Astrocyte (in vitro differentiated cells and primary cell): Measurements from ENCODE around the gene PIK3R1. TPM values are rescaled to one million over a fixed set of nuclear protein-coding genes. Genes with fewer than 3 reads are reported as not detected.

Experiments used
- DNase-seq: peaks from one replicate; pipeline ENCODE4 v3.0.0-alpha.2; 2010; ENCODE audit warnings: low read depth
- FAIRE-seq: peaks from 2 replicates; lab custom pipeline; 2011; peaks lifted over from hg19 to GRCh38; lab: Jason Lieb, UNC
- H2AFZ ChIP-seq: 2 replicates; pipeline ENCODE4 v1.6.0; 2012; ENCODE audit warnings: low read depth, low read length, inconsistent platforms
- H3K27ac ChIP-seq: 2 replicates; pipeline ENCODE4 v1.5.1; 2011; ENCODE audit warnings: low read depth, low read length, inconsistent platforms
- H3K27me3 ChIP-seq: 2 replicates; pipeline ENCODE4 v1.6.0; 2011; ENCODE audit warnings: low read length, inconsistent platforms; ENCODE audit not compliant: insufficient read depth
- H3K36me3 ChIP-seq: 2 replicates; pipeline ENCODE4 v1.5.1; 2011; ENCODE audit warnings: low read length, inconsistent platforms; ENCODE audit not compliant: insufficient read depth
- H3K4me1 ChIP-seq: 2 replicates; pipeline ENCODE4 v1.5.1; 2011; ENCODE audit warnings: low read length, inconsistent platforms; ENCODE audit not compliant: insufficient read depth
- H3K4me2 ChIP-seq: 2 replicates; pipeline ENCODE4 v1.6.0; 2012; ENCODE audit warnings: low read length, inconsistent platforms
- H3K4me3 ChIP-seq: 2 replicates; pipeline ENCODE4 v1.5.1; 2011; ENCODE audit warnings: low read depth, mild to moderate bottlenecking, low read length, inconsistent platforms; ENCODE audit not compliant: insufficient read depth
- H3K79me2 ChIP-seq: 2 replicates; pipeline ENCODE4 v1.6.0; 2012; ENCODE audit warnings: mild to moderate bottlenecking, low read length, inconsistent platforms; ENCODE audit not compliant: insufficient read depth
- H3K9ac ChIP-seq: 2 replicates; pipeline ENCODE4 v1.6.0; 2012; ENCODE audit warnings: mild to moderate bottlenecking, low read length, inconsistent platforms
- H3K9me3 ChIP-seq: 2 replicates; pipeline ENCODE4 v1.5.1; 2012; ENCODE audit warnings: low read depth, mild to moderate bottlenecking, low read length, inconsistent platforms; ENCODE audit not compliant: insufficient read depth
- H4K20me1 ChIP-seq: 2 replicates; pipeline ENCODE4 v1.6.0; 2012; ENCODE audit warnings: low read length, inconsistent platforms; ENCODE audit not compliant: insufficient read depth
- H3K27ac Mint-ChIP-seq: one replicate; pipeline ENCODE4 v1.8.0; 2021; ENCODE audit warnings: mild to moderate bottlenecking, mixed read lengths; ENCODE audit not compliant: unreplicated experiment
- H3K27me3 Mint-ChIP-seq: one replicate; pipeline ENCODE4 v1.8.0; 2021; ENCODE audit warnings: low read depth, mixed read lengths; ENCODE audit not compliant: unreplicated experiment
- H3K36me3 Mint-ChIP-seq: one replicate; pipeline ENCODE4 v1.8.0; 2021; ENCODE audit warnings: low read depth, mixed read lengths; ENCODE audit not compliant: unreplicated experiment
- H3K4me1 Mint-ChIP-seq: one replicate; pipeline ENCODE4 v1.8.0; 2021; ENCODE audit warnings: low read depth, mixed read lengths; ENCODE audit not compliant: unreplicated experiment
- H3K4me3 Mint-ChIP-seq: one replicate; pipeline ENCODE4 v1.8.0; 2021; ENCODE audit warnings: mild to moderate bottlenecking, moderate library complexity, mixed read lengths; ENCODE audit not compliant: unreplicated experiment
- H3K9me3 Mint-ChIP-seq: one replicate; pipeline ENCODE4 v1.8.0; 2021; ENCODE audit warnings: mild to moderate bottlenecking, mixed read lengths; ENCODE audit not compliant: unreplicated experiment
- CTCF ChIP-seq: IDR thresholded peaks from 2 replicates; pipeline ENCODE4 v1.5.1; 2011; ENCODE audit warnings: low read depth, mild to moderate bottlenecking, inconsistent platforms, low read length, moderate library complexity; ENCODE audit not compliant: insufficient read depth
- EZH2 ChIP-seq: IDR thresholded peaks from 2 replicates; pipeline ENCODE4 v1.6.1; 2012; ENCODE audit warnings: mild to moderate bottlenecking, low read length, inconsistent platforms; ENCODE audit not compliant: insufficient read depth
- total RNA-seq: library from RNA; stranded (reverse); gene quantifications from 2 replicates; pipeline ENCODE4 v1.2.1, GENCODE V29; 2021

PIK3R1 gene
- total RNA-seq, 1 donor from 2014 or later: 25.7 TPM

- H3K4me1 ChIP-seq: peaks cover 14% of the 10 kb centered on the region
- no peaks in the 10 kb centered on the region for H3K79me2 ChIP-seq
- FAIRE-seq (peak; percentile 49), DNase-seq (no peak)
- no peaks in the 10 kb centered on the region for H3K9me3 Mint-ChIP-seq
- TF ChIP-seq EZH2: no peak
- TF ChIP-seq CTCF: no peak
- no peak overlapping the region for H2AFZ ChIP-seq
- no peak overlapping the region for H3K4me2 ChIP-seq
- no peaks in the 10 kb centered on the region for H3K27me3 Mint-ChIP-seq
- peaks cover 31% of the 10 kb centered on the region for H3K4me1 Mint-ChIP-seq
- no peak overlapping the region for H3K4me3 ChIP-seq
- H3K27ac ChIP-seq: no peak overlapping the region
- H3K36me3 Mint-ChIP-seq: peaks cover 13% of the 10 kb centered on the region
- H3K27me3 ChIP-seq: no peaks in the 10 kb centered on the region
- peaks cover 16% of the 10 kb centered on the region for H3K36me3 ChIP-seq
- no peak overlapping the region for H3K9ac ChIP-seq
- H3K4me3 Mint-ChIP-seq: peak overlapping the region; percentile 13
- H4K20me1 ChIP-seq: no peaks in the 10 kb centered on the region
- no peaks in the 10 kb centered on the region for H3K9me3 ChIP-seq
- no peak overlapping the region for H3K27ac Mint-ChIP-seq
Measured at GRCh38 chr5:68290847-68291246, 75.3 kb downstream of the PIK3R1 start.

GRCh38 chr5:68292316-68292715, 76.8 kb downstream of the PIK3R1 start:
- Histone ChIP-seq H3K4me3 (no peak overlapping the region), H3K4me2 (peak overlapping the region; percentile 2), H3K9ac (no peak overlapping the region), H3K79me2 (no peaks in the 10 kb centered on the region), H3K36me3 (peaks cover 24% of the 10 kb centered on the region), H3K9me3 (no peaks in the 10 kb centered on the region), H4K20me1 (no peaks in the 10 kb centered on the region), H2AFZ (no peak overlapping the region), H3K27ac (no peak overlapping the region), H3K4me1 (peaks cover 14% of the 10 kb centered on the region), H3K27me3 (no peaks in the 10 kb centered on the region)
- TF ChIP-seq CTCF (no peak), EZH2 (no peak)
- no peak overlapping the region for H3K4me3 Mint-ChIP-seq
- no peak overlapping the region for H3K27ac Mint-ChIP-seq
- peaks cover 27% of the 10 kb centered on the region for H3K4me1 Mint-ChIP-seq
- FAIRE-seq: no peak
- H3K36me3 Mint-ChIP-seq: peaks cover 25% of the 10 kb centered on the region
- peak; percentile 41 for DNase-seq
- H3K9me3 Mint-ChIP-seq: no peaks in the 10 kb centered on the region
- no peaks in the 10 kb centered on the region for H3K27me3 Mint-ChIP-seq

- H3K4me1 Mint-ChIP-seq: peaks cover 15% of the 10 kb centered on the region
- no peak for FAIRE-seq
- no peak for DNase-seq
- H4K20me1 ChIP-seq: no peaks in the 10 kb centered on the region
- H3K4me3 Mint-ChIP-seq: no peak overlapping the region
- no peaks in the 10 kb centered on the region for H3K4me1 ChIP-seq
- TF ChIP-seq EZH2 (no peak), CTCF (no peak)
- H3K27me3 ChIP-seq: no peaks in the 10 kb centered on the region
- no peaks in the 10 kb centered on the region for H3K79me2 ChIP-seq
- H3K4me3 ChIP-seq: no peak overlapping the region
- no peak overlapping the region for H3K27ac ChIP-seq
- peaks cover 36% of the 10 kb centered on the region for H3K36me3 ChIP-seq
- peaks cover 33% of the 10 kb centered on the region for H3K36me3 Mint-ChIP-seq
- no peak overlapping the region for H3K4me2 ChIP-seq
- no peaks in the 10 kb centered on the region for H3K27me3 Mint-ChIP-seq
- H3K27ac Mint-ChIP-seq: no peak overlapping the region
- H2AFZ ChIP-seq: no peak overlapping the region
- no peaks in the 10 kb centered on the region for H3K9me3 Mint-ChIP-seq
- no peaks in the 10 kb centered on the region for H3K9me3 ChIP-seq
- no peak overlapping the region for H3K9ac ChIP-seq
Measured at GRCh38 chr5:68295772-68296171, 80.2 kb downstream of the PIK3R1 start.
